HG03025 (cell line): ENCODE measurements around the gene TRAPPC3.
"Not testable (repeated sequence)": the region's sequence is repeated elsewhere in the genome, so short reads cannot be mapped to it uniquely, and the experiment has no call there.

Experiments used
- ATAC-seq: cut with Tn5 transposase; IDR thresholded peaks from one replicate; pipeline ENCODE4 v1.9.1; 2021; ENCODE audit warnings: mild to moderate bottlenecking, moderate library complexity; ENCODE audit not compliant: unreplicated experiment, low FRiP score

Gene TRAPPC3

GRCh38 chr1:36149237-36149972 lies at the start of gene TRAPPC3:
TSS of gene TRAPPC3 (minus strand) at chr1:36149486. CDS start at chr1:36149378, 108 bp downstream.
- peak; percentile 82 for ATAC-seq

GRCh38 chr1:36198641-36199040 lies 49.4 kb upstream of the TRAPPC3 start:
- ATAC-seq: no peak

- ATAC-seq: not testable (repeated sequence)
These were observed 47.5 kb upstream of the TRAPPC3 start for GRCh38 chr1:36196805-36197204.

- no peak for ATAC-seq
These were observed 38.7 kb upstream of the TRAPPC3 start for GRCh38 chr1:36187800-36188593.

- no peak for ATAC-seq
These were observed 34.1 kb upstream of the TRAPPC3 start for GRCh38 chr1:36183309-36183856.

- ATAC-seq: no peak
These were observed 33.4 kb upstream of the TRAPPC3 start for GRCh38 chr1:36182734-36183133.

GRCh38 chr1:36179220-36179600 lies 29.9 kb upstream of the TRAPPC3 start:
- no peak for ATAC-seq

GRCh38 chr1:36178471-36179219 lies 29.4 kb upstream of the TRAPPC3 start:
- ATAC-seq: no peak

- no peak for ATAC-seq
These were observed 28.5 kb upstream of the TRAPPC3 start for GRCh38 chr1:36177589-36178431.

GRCh38 chr1:36176106-36176949 lies 27.0 kb upstream of the TRAPPC3 start:
- no peak for ATAC-seq

GRCh38 chr1:36175137-36176095 lies 26.1 kb upstream of the TRAPPC3 start:
- no peak for ATAC-seq

- ATAC-seq: no peak
These were observed 25.4 kb upstream of the TRAPPC3 start for GRCh38 chr1:36174713-36175112.

- no peak for ATAC-seq
These were observed 23.7 kb upstream of the TRAPPC3 start for GRCh38 chr1:36172983-36173382.

- ATAC-seq: no peak
These were observed 22.9 kb upstream of the TRAPPC3 start for GRCh38 chr1:36172017-36172747.

- no peak for ATAC-seq
These were observed 21.5 kb upstream of the TRAPPC3 start for GRCh38 chr1:36170643-36171412.

GRCh38 chr1:36168514-36168913 lies 19.2 kb upstream of the TRAPPC3 start:
- no peak for ATAC-seq
